GM18526 (cell line): ENCODE results near the gene PSD4.

Experiments
- POLR2A ChIP-seq: IDR thresholded peaks from 3 replicates; pipeline ENCODE4 v1.6.1; 2011; ENCODE audit not compliant: insufficient read length; ENCODE audit errors: extremely low read depth

Gene PSD4

GRCh38 chr2:113136828-113137775, 36.7 kb upstream of the PSD4 start:
- no peak for TF ChIP-seq POLR2A

GRCh38 chr2:113137827-113138226, 35.9 kb upstream of the PSD4 start:
- TF ChIP-seq POLR2A: no peak

GRCh38 chr2:113138428-113139322, 35.1 kb upstream of the PSD4 start:
- TF ChIP-seq POLR2A: no peak

- TF ChIP-seq POLR2A: no peak
Observed at GRCh38 chr2:113141451-113141850, 32.3 kb upstream of the PSD4 start.

GRCh38 chr2:113142290-113142689, 31.5 kb upstream of the PSD4 start:
- no peak for TF ChIP-seq POLR2A

GRCh38 chr2:113144259-113144658, 29.5 kb upstream of the PSD4 start:
- TF ChIP-seq POLR2A: no peak

- TF ChIP-seq POLR2A: no peak
Observed at GRCh38 chr2:113148606-113149552, 24.9 kb upstream of the PSD4 start.

GRCh38 chr2:113149553-113150257, 24.1 kb upstream of the PSD4 start:
- no peak for TF ChIP-seq POLR2A

- no peak for TF ChIP-seq POLR2A
Observed at GRCh38 chr2:113150258-113150601, 23.5 kb upstream of the PSD4 start.

- no peak for TF ChIP-seq POLR2A
Observed at GRCh38 chr2:113155331-113155730, 18.4 kb upstream of the PSD4 start.

GRCh38 chr2:113156278-113157117, 17.3 kb upstream of the PSD4 start:
- no peak for TF ChIP-seq POLR2A

- TF ChIP-seq POLR2A: no peak
Observed at GRCh38 chr2:113157118-113157896, 16.5 kb upstream of the PSD4 start.
